Endothelial cell of umbilical vein (primary cell): ENCODE data around the gene SMARCA4. TPM values are rescaled to one million over a fixed set of nuclear protein-coding genes. Genes with fewer than 3 reads are reported as not detected.

Source experiments
- BruUV-seq: library from RNA; stranded (reverse); fragments of 400-500 nt; replicated peaks from 2 replicates; lab custom pipeline; 2021; lab: Mats Ljungman, UMichigan
- CTCF ChIA-PET: fragments of 300-600, 350-600 bp; sonication (Branson Sonifier 250); formaldehyde crosslinking; loops from one replicate; lab custom pipeline; 2021; ENCODE audit warnings: antibody characterized with exemption, inconsistent platforms; lab: Charles Lee
- POLR2A ChIA-PET: fragments of 300-600, 350-600 bp; sonication (Branson Sonifier 250); formaldehyde crosslinking; loops from one replicate; lab custom pipeline; 2021; ENCODE audit warnings: antibody characterized with exemption, inconsistent platforms; lab: Charles Lee
- DNase-seq: peaks from one replicate; pipeline ENCODE4 v3.0.0-alpha.2; 2011; ENCODE audit warnings: low read depth, low spot score
- FAIRE-seq: peaks from 2 replicates; lab custom pipeline; 2011; peaks lifted over from hg19 to GRCh38; lab: Jason Lieb, UNC
- H2AFZ ChIP-seq: 2 replicates; pipeline ENCODE4 v1.6.0; 2012; ENCODE audit warnings: low read depth, low read length, control low read depth, inconsistent platforms
- H3K27ac ChIP-seq: 2 replicates; pipeline ENCODE4 v1.5.1; 2011; ENCODE audit warnings: low read depth, mild to moderate bottlenecking, control low read depth, low read length, moderate library complexity; ENCODE audit not compliant: insufficient read depth
- H3K27me3 ChIP-seq, 2 experiments: 2 replicates each; pipeline versions ENCODE4 v1.6.0 to v1.6.1; 2011; ENCODE audit warnings: low read length in 2 of 2, mixed read lengths in 1 of 2; ENCODE audit not compliant: control insufficient read depth in 2 of 2, insufficient read depth in 2 of 2
- H3K36me3 ChIP-seq, 2 experiments: 2 replicates in 1 of 2; 3 replicates in 1 of 2; pipeline ENCODE4 v1.5.1; 2011; ENCODE audit warnings: low read length in 2 of 2, mild to moderate bottlenecking in 1 of 2, moderate library complexity in 1 of 2; ENCODE audit not compliant: control insufficient read depth in 2 of 2, insufficient read depth in 2 of 2; ENCODE audit errors: extremely low read depth in 1 of 2
- H3K4me1 ChIP-seq: 3 replicates; pipeline ENCODE4 v1.5.1; 2011; ENCODE audit warnings: mild to moderate bottlenecking, low read length; ENCODE audit not compliant: control insufficient read depth, insufficient read depth; ENCODE audit errors: extremely low read depth
- H3K4me2 ChIP-seq: 2 replicates; pipeline ENCODE4 v1.6.1; 2011; ENCODE audit warnings: low read length, control low read depth, mixed read lengths; ENCODE audit not compliant: insufficient read depth
- H3K4me3 ChIP-seq, 3 experiments: fragments of 200-600 bp in 1 of 3; sonication (generic), shearing (Covaris generic) in 1 of 3; replicated peaks in 1 of 3; 2 replicates each; pipeline ENCODE4 v1.5.1; 2011 to 2016; ENCODE audit warnings: control low read depth in 3 of 3, low read length in 3 of 3, mild to moderate bottlenecking in 2 of 3, inconsistent platforms in 1 of 3, low read depth in 1 of 3, moderate library complexity in 1 of 3; ENCODE audit not compliant: insufficient read depth in 1 of 3
- H3K79me2 ChIP-seq: 2 replicates; pipeline ENCODE4 v1.6.0; 2012; ENCODE audit warnings: low read length, inconsistent platforms; ENCODE audit not compliant: control insufficient read depth, insufficient read depth
- H3K9ac ChIP-seq: replicated peaks from 2 replicates; pipeline ENCODE3; 2011; ENCODE audit warnings: low read length, control low read depth; ENCODE audit not compliant: insufficient read depth; ENCODE audit errors: extremely low read depth
- H3K9me1 ChIP-seq: replicated peaks from 3 replicates; pipeline ENCODE4 v1.6.0; 2011; ENCODE audit warnings: mild to moderate bottlenecking, low read length; ENCODE audit not compliant: control insufficient read depth, insufficient read depth; ENCODE audit errors: extremely low read depth
- H3K9me3 ChIP-seq: replicated peaks from 2 replicates; pipeline ENCODE4 v1.5.1; 2012; ENCODE audit warnings: low read length, inconsistent platforms; ENCODE audit not compliant: control insufficient read depth, insufficient read depth
- H4K20me1 ChIP-seq: replicated peaks from 2 replicates; pipeline ENCODE3; 2011; ENCODE audit warnings: mild to moderate bottlenecking, low read length; ENCODE audit not compliant: control insufficient read depth, insufficient read depth; ENCODE audit errors: extremely low read depth
- CTCF ChIP-seq, 2 donors: IDR thresholded peaks; 1 replicate in 1 of 2; 2 replicates in 1 of 2; pipeline ENCODE4 v1.5.1; 2011; ENCODE audit warnings: low read length in 2 of 2, mild to moderate bottlenecking in 2 of 2, moderate library complexity in 2 of 2, control low read depth in 1 of 2, inconsistent platforms in 1 of 2, low read depth in 1 of 2; ENCODE audit not compliant: insufficient read depth in 1 of 2; ENCODE audit errors: extremely low read depth in 1 of 2
- EZH2 ChIP-seq: IDR thresholded peaks from 2 replicates; pipeline ENCODE4 v1.6.1; 2012; ENCODE audit warnings: borderline replicate concordance, low read depth, mild to moderate bottlenecking, moderate library complexity, low read length, inconsistent platforms; ENCODE audit not compliant: severe bottlenecking
- FOS ChIP-seq: IDR thresholded peaks from 2 replicates; pipeline ENCODE4 v1.6.1; 2011; ENCODE audit warnings: mild to moderate bottlenecking, low read length, moderate library complexity, borderline replicate concordance; ENCODE audit not compliant: insufficient read depth
- GATA2 ChIP-seq: IDR thresholded peaks from 2 replicates; pipeline ENCODE4 v1.7.0; 2011; ENCODE audit warnings: low read depth, mild to moderate bottlenecking, moderate library complexity, mixed read lengths, low read length; ENCODE audit not compliant: insufficient read length, insufficient read depth
- JUN ChIP-seq: IDR thresholded peaks from 2 replicates; pipeline ENCODE4 v1.6.1; 2011; ENCODE audit warnings: borderline replicate concordance, low read depth; ENCODE audit not compliant: insufficient read length, insufficient read depth
- MAX ChIP-seq: IDR thresholded peaks from 2 replicates; pipeline ENCODE4 v1.6.1; 2011; ENCODE audit not compliant: insufficient read depth, insufficient read length
- MYC ChIP-seq: IDR thresholded peaks from one replicate; pipeline ENCODE4 v1.6.1; 2011; ENCODE audit warnings: mild to moderate bottlenecking, low read depth, low read length
- POLR2A ChIP-seq: IDR thresholded peaks from 2 replicates; pipeline ENCODE4 v1.6.1; 2012; ENCODE audit warnings: low read depth, mild to moderate bottlenecking, control low read depth, low read length
- POLR2AphosphoS5 ChIP-seq: IDR thresholded peaks from 2 replicates; pipeline ENCODE4 v1.6.1; 2012; ENCODE audit warnings: low read depth, mild to moderate bottlenecking, control low read depth, low read length, moderate library complexity; ENCODE audit not compliant: insufficient read depth
- dilution Hi-C: fragments of 300-500 bp; cut with MboI; formaldehyde crosslinking; loops from one replicate; pipeline ENCODE4 v1.15.0; 2019; ENCODE audit warnings: low sequenced_read_pairs; ENCODE audit not compliant: extremely low pct_ligation_motif_present
- intact Hi-C: fragments of 100-400 bp; cut with micrococcal nuclease; formaldehyde crosslinking; loops from one replicate; pipeline ENCODE4 v1.10.0; 2022
- polyA plus RNA-seq, 4 experiments: library from polyadenylated mRNA; depleted of rRNA in 3 of 4; stranded (reverse) in 3 of 4; unstranded in 1 of 4; fragments of >200 nt; gene quantifications; 2 replicates each; pipeline versions ENCODE4 v1.2.1 to v1.2.3, GENCODE V29; 2011 to 2012; ENCODE audit warnings: missing spikeins in 1 of 4
- total RNA-seq: library from RNA; stranded (reverse); gene quantifications from 2 replicates; pipeline ENCODE4 v1.2.3, GENCODE V29; 2021

SMARCA4 gene
- total and polyA plus RNA-seq, 2 donors (not counting 3 experiments of a cell fraction or from before 2014, with no cell fraction given), result 65.0 to 177 TPM

GRCh38 chr19:11018763-11019162, 57.9 kb downstream of the SMARCA4 start:
- Histone ChIP-seq H2AFZ (no peak overlapping the region), H3K27ac (no peak overlapping the region), H4K20me1 (no peaks in the 10 kb centered on the region), H3K9me1 (no peaks in the 10 kb centered on the region), H3K36me3 (peaks cover 18 to 70% of the 10 kb centered on the region in 2 experiments), H3K79me2 (no peaks in the 10 kb centered on the region), H3K4me3 (no peak overlapping the region), H3K4me1 (no peaks in the 10 kb centered on the region), H3K4me2 (no peak overlapping the region), H3K9me3 (no peaks in the 10 kb centered on the region), H3K27me3 (no peaks in the 10 kb centered on the region), H3K9ac (no peak overlapping the region)
- ChIA-PET POLR2A (no interaction called here), CTCF (interaction anchor here (1.1 to 2.5 kb wide), 3 partner anchors 77 to 82 kb away, joined by 3 to 8 read pairs (median 3); no protein-coding TSS in a partner anchor)
- BruUV-seq, result no TSS peak
- dilution Hi-C loops (no loop called here), intact Hi-C loops (loop anchor here (5.0 kb wide), 1 partner anchor 76 kb away; no protein-coding TSS in a partner anchor)
- no peak for FAIRE-seq
- TF ChIP-seq JUN (no peak), CTCF (IDR thresholded peaks at IDR 0.05; ENCODE audit: extremely low read depth in 1 of 2, insufficient read depth in 1 of 2, low read depth in 1 of 2, low read length in 2 of 2) (no peak), EZH2 (no peak), MYC (no peak), GATA2 (no peak), POLR2A (no peak), FOS (no peak), POLR2AphosphoS5 (no peak), MAX (no peak)
- no peak for DNase-seq
